BLaER1 (cell line): Measurements from ENCODE around the gene CCL18.
"Not testable (repeated sequence)": the region's sequence is repeated elsewhere in the genome, so short reads cannot be mapped to it uniquely, and the experiment has no call there.

Source experiments
- H3K27ac ChIP-seq: shearing (Covaris generic); formaldehyde crosslinking; 2 replicates; pipeline ENCODE4 v1.8.1; 2022
- H3K27me3 ChIP-seq: shearing (Covaris generic); formaldehyde crosslinking; 2 replicates; pipeline ENCODE4 v1.8.1; 2022
- H3K36me3 ChIP-seq: shearing (Covaris generic); formaldehyde crosslinking; 2 replicates; pipeline ENCODE4 v1.8.1; 2022
- H3K4me1 ChIP-seq: shearing (Covaris generic); formaldehyde crosslinking; 2 replicates; pipeline ENCODE4 v1.8.1; 2022
- H3K4me2 ChIP-seq: shearing (Covaris generic); formaldehyde crosslinking; 2 replicates; pipeline ENCODE4 v1.8.1; 2022
- H3K4me3 ChIP-seq: shearing (Covaris generic); formaldehyde crosslinking; 2 replicates; pipeline ENCODE4 v1.8.1; 2022
- H3K9ac ChIP-seq: shearing (Covaris generic); formaldehyde crosslinking; 2 replicates; pipeline ENCODE4 v1.8.1; 2022
- H3K9me3 ChIP-seq: shearing (Covaris generic); formaldehyde crosslinking; 2 replicates; pipeline ENCODE4 v1.8.1; 2022
- H4K20me1 ChIP-seq: shearing (Covaris generic); formaldehyde crosslinking; 2 replicates; pipeline ENCODE4 v1.8.1; 2022
- Cebpa-rat ChIP-seq: shearing (Covaris generic); IDR thresholded peaks from 2 replicates; pipeline ENCODE4 v1.8.1; 2022

The CCL18 gene

GRCh38 chr17:36063786-36064541, at the start of gene CCL18:
Gene CCL18 (plus strand): TSS chr17:36064272. CDS start chr17:36064343, 71 bp downstream.
- H3K9ac ChIP-seq, result no peak within 1 kb of the TSS
- peaks cover 8% of the 10 kb centered on the region; the same call in 1 of the 2 replicates for H3K4me1 ChIP-seq
- H3K27me3 ChIP-seq, result no peaks in the 10 kb centered on the region
- H3K36me3 ChIP-seq, result no peaks in the 10 kb centered on the region
- 0 out of 2 replicates have a peak, but pooled peaks cover 3% of the 10 kb centered on the region for H3K9me3 ChIP-seq
- H4K20me1 ChIP-seq, result no peaks in the 10 kb centered on the region
- no peak within 1 kb of the TSS for H3K4me2 ChIP-seq
- no peak within 1 kb of the TSS for H3K4me3 ChIP-seq
- H3K27ac ChIP-seq, result no peak within 1 kb of the TSS
- no peak for TF ChIP-seq Cebpa-rat

- no peak overlapping the region for H3K27ac ChIP-seq
- peaks cover 7% of the 10 kb centered on the region; the same call in 1 of the 2 replicates for H3K4me1 ChIP-seq
- H3K4me2 ChIP-seq, result no peak overlapping the region
- no peaks in the 10 kb centered on the region for H3K27me3 ChIP-seq
- H3K9me3 ChIP-seq, result peaks cover 18% of the 10 kb centered on the region
- no peak overlapping the region for H3K9ac ChIP-seq
- no peaks in the 10 kb centered on the region for H4K20me1 ChIP-seq
- no peaks in the 10 kb centered on the region for H3K36me3 ChIP-seq
- no peak overlapping the region for H3K4me3 ChIP-seq
- TF ChIP-seq Cebpa-rat, result no peak
Observed at GRCh38 chr17:36014946-36015345, 49.1 kb upstream of the CCL18 start.

- H3K27ac ChIP-seq, H3K9ac ChIP-seq, H3K4me3 ChIP-seq, H4K20me1 ChIP-seq, H3K4me1 ChIP-seq, H3K27me3 ChIP-seq, H3K4me2 ChIP-seq, H3K36me3 ChIP-seq: not testable (repeated sequence)
- H3K9me3 ChIP-seq, result peaks cover 14% of the 10 kb centered on the region
Observed at GRCh38 chr17:36015895-36016294, 48.2 kb upstream of the CCL18 start.

- H3K4me1 ChIP-seq, result peaks cover 7% of the 10 kb centered on the region; the same call in 1 of the 2 replicates
- TF ChIP-seq Cebpa-rat, result no peak
- H3K27me3 ChIP-seq, result no peaks in the 10 kb centered on the region
- no peak overlapping the region for H3K9ac ChIP-seq
- no peaks in the 10 kb centered on the region for H4K20me1 ChIP-seq
- no peak overlapping the region for H3K4me3 ChIP-seq
- no peak overlapping the region for H3K27ac ChIP-seq
- no peaks in the 10 kb centered on the region for H3K36me3 ChIP-seq
- H3K9me3 ChIP-seq, result peaks cover 13% of the 10 kb centered on the region
- no peak overlapping the region for H3K4me2 ChIP-seq
Observed at GRCh38 chr17:36016555-36016954, 47.5 kb upstream of the CCL18 start.

GRCh38 chr17:36017799-36018198, 46.3 kb upstream of the CCL18 start, which contains the start of gene CCL23:
Gene CCL23 (minus strand): TSS chr17:36017972. CDS start chr17:36017897, 75 bp downstream.
- Histone ChIP-seq H3K36me3 (no peaks in the 10 kb centered on the region), H3K9ac (no peak within 1 kb of the TSS), H3K9me3 (peaks cover under 1% of the 10 kb centered on the region; the same call in 1 of the 2 replicates), H3K4me1 (peaks cover 7% of the 10 kb centered on the region; the same call in 1 of the 2 replicates), H3K4me2 (no peak within 1 kb of the TSS), H3K4me3 (no peak within 1 kb of the TSS), H3K27me3 (no peaks in the 10 kb centered on the region), H4K20me1 (no peaks in the 10 kb centered on the region), H3K27ac (no peak within 1 kb of the TSS)
- TF ChIP-seq Cebpa-rat, result no peak

GRCh38 chr17:36019423-36019822, 44.6 kb upstream of the CCL18 start:
- Histone ChIP-seq H3K27me3 (no peaks in the 10 kb centered on the region), H3K9me3 (no peaks in the 10 kb centered on the region; the same call in 1 of the 2 replicates), H3K4me1 (peaks cover 7% of the 10 kb centered on the region; the same call in 1 of the 2 replicates), H3K9ac (no peak overlapping the region), H4K20me1 (no peaks in the 10 kb centered on the region), H3K27ac (no peak overlapping the region), H3K4me2 (no peak overlapping the region), H3K4me3 (no peak overlapping the region), H3K36me3 (no peaks in the 10 kb centered on the region)
- TF ChIP-seq Cebpa-rat, result no peak

GRCh38 chr17:36024106-36024869, 39.8 kb upstream of the CCL18 start:
- no peak overlapping the region for H3K4me2 ChIP-seq
- H4K20me1 ChIP-seq, result no peaks in the 10 kb centered on the region
- H3K27me3 ChIP-seq, result no peaks in the 10 kb centered on the region
- no peak for TF ChIP-seq Cebpa-rat
- no peak overlapping the region for H3K27ac ChIP-seq
- no peaks in the 10 kb centered on the region; the same call in 1 of the 2 replicates for H3K9me3 ChIP-seq
- no peak overlapping the region for H3K4me3 ChIP-seq
- no peaks in the 10 kb centered on the region for H3K36me3 ChIP-seq
- H3K9ac ChIP-seq, result no peak overlapping the region
- H3K4me1 ChIP-seq, result no peaks in the 10 kb centered on the region

- H3K4me2 ChIP-seq, result no peak overlapping the region
- no peak for TF ChIP-seq Cebpa-rat
- H3K4me1 ChIP-seq, result no peaks in the 10 kb centered on the region
- no peak overlapping the region for H3K4me3 ChIP-seq
- H4K20me1 ChIP-seq, result no peaks in the 10 kb centered on the region
- no peak overlapping the region for H3K27ac ChIP-seq
- H3K36me3 ChIP-seq, result no peaks in the 10 kb centered on the region
- no peaks in the 10 kb centered on the region; the same call in 1 of the 2 replicates for H3K9me3 ChIP-seq
- no peaks in the 10 kb centered on the region for H3K27me3 ChIP-seq
- H3K9ac ChIP-seq, result no peak overlapping the region
Observed at GRCh38 chr17:36027761-36028160, 36.3 kb upstream of the CCL18 start.

GRCh38 chr17:36030956-36031355, 33.1 kb upstream of the CCL18 start:
- H3K4me3 ChIP-seq, result no peak overlapping the region
- no peaks in the 10 kb centered on the region for H3K27me3 ChIP-seq
- H3K27ac ChIP-seq, result no peak overlapping the region
- H3K9ac ChIP-seq, result no peak overlapping the region
- TF ChIP-seq Cebpa-rat, result no peak
- peaks cover 9% of the 10 kb centered on the region for H3K4me1 ChIP-seq
- H4K20me1 ChIP-seq, result no peaks in the 10 kb centered on the region
- H3K4me2 ChIP-seq, result no peak overlapping the region
- H3K9me3 ChIP-seq, result no peaks in the 10 kb centered on the region
- H3K36me3 ChIP-seq, result no peaks in the 10 kb centered on the region

GRCh38 chr17:36034127-36034526, 29.9 kb upstream of the CCL18 start:
- H3K4me3 ChIP-seq, result no peak overlapping the region
- no peak overlapping the region for H3K4me2 ChIP-seq
- peaks cover 21% of the 10 kb centered on the region for H3K4me1 ChIP-seq
- H3K27ac ChIP-seq, result no peak overlapping the region
- H3K36me3 ChIP-seq, result no peaks in the 10 kb centered on the region
- H3K9ac ChIP-seq, result no peak overlapping the region
- no peaks in the 10 kb centered on the region for H4K20me1 ChIP-seq
- no peak for TF ChIP-seq Cebpa-rat
- no peaks in the 10 kb centered on the region for H3K9me3 ChIP-seq
- no peaks in the 10 kb centered on the region for H3K27me3 ChIP-seq
